Posterior vena cava (tissue), 2 donors: ENCODE data around the gene TTC27. TPM values are rescaled to one million over a fixed set of nuclear protein-coding genes. Genes with fewer than 3 reads are reported as not detected.
"Not testable (repeated sequence)": the region's sequence is repeated elsewhere in the genome, so short reads cannot be mapped to it uniquely, and the experiment has no call there.

Source experiments
- DNase-seq: peaks from one replicate; pipeline ENCODE4 v3.0.0-alpha.2; 2020; ENCODE audit warnings: low spot score
- intact Hi-C, 2 donors: fragments of 100-400 bp; cut with DNase I; formaldehyde crosslinking; loops; one replicate each; pipeline versions ENCODE4 v1.14.1 to v1.14.2; 2022 to 2023
- total RNA-seq, 2 donors: library from RNA; stranded (reverse); fragmentation: NEBNext Ultra II Directional; extraction: Animal tissue kit (Norgen Biotek cat#: 25700); gene quantifications; one replicate each; pipeline ENCODE4 v1.2.1, GENCODE V29; 2021
- donor health status: DM: yes; HTN: yes; CAD: no.
- donor health status: DM: yes; HTN: yes; CAD: no.

Gene TTC27
- total RNA-seq, 2 donors from 2014 or later: 13.6 to 17.3 TPM

- intact Hi-C loops: loop anchor here in 1 of 2 donors (10.0 kb wide), 1 partner anchor 960 kb away; no protein-coding TSS in a partner anchor
- no peak for DNase-seq
These were observed 86.7 kb downstream of the TTC27 start for GRCh38 chr2:32714521-32714920.

- DNase-seq: no peak
- intact Hi-C loops: loop anchor here in 1 of 2 donors (10.0 kb wide), 1 partner anchor 961 kb away; no protein-coding TSS in a partner anchor
These were observed 87.6 kb downstream of the TTC27 start for GRCh38 chr2:32715391-32715841.

GRCh38 chr2:32715981-32716380, 88.1 kb downstream of the TTC27 start:
- intact Hi-C loops: loop anchor here in 1 of 2 donors (10.0 kb wide), 1 partner anchor 961 kb away; no protein-coding TSS in a partner anchor
- no peak for DNase-seq

- DNase-seq: no peak
- intact Hi-C loops: loop anchor here in 1 of 2 donors (10.0 kb wide), 1 partner anchor 962 kb away; no protein-coding TSS in a partner anchor
These were observed 88.7 kb downstream of the TTC27 start for GRCh38 chr2:32716598-32716997.

GRCh38 chr2:32718752-32719151, 90.9 kb downstream of the TTC27 start:
- intact Hi-C loops: loop anchor here in 1 of 2 donors (10.0 kb wide), 1 partner anchor 964 kb away; no protein-coding TSS in a partner anchor
- DNase-seq: no peak

- no peak for DNase-seq
- intact Hi-C loops: loop anchor here in 1 of 2 donors (10.0 kb wide), 1 partner anchor 965 kb away; no protein-coding TSS in a partner anchor
These were observed 91.6 kb downstream of the TTC27 start for GRCh38 chr2:32719430-32719829.

- intact Hi-C loops: loop anchor here in 1 of 2 donors (10.0 kb wide), 1 partner anchor 965 kb away; no protein-coding TSS in a partner anchor
- DNase-seq: no peak
These were observed 92.3 kb downstream of the TTC27 start for GRCh38 chr2:32719933-32720716.

- DNase-seq: no peak
- intact Hi-C loops: no loop called here
These were observed 92.9 kb downstream of the TTC27 start for GRCh38 chr2:32720771-32721170.

GRCh38 chr2:32721376-32721775, 93.5 kb downstream of the TTC27 start:
- no peak for DNase-seq
- intact Hi-C loops: no loop called here

GRCh38 chr2:32723467-32724079, 95.7 kb downstream of the TTC27 start:
- DNase-seq: no peak
- intact Hi-C loops: no loop called here

GRCh38 chr2:32726678-32727077, 98.8 kb downstream of the TTC27 start:
- intact Hi-C loops, DNase-seq: not testable (repeated sequence)

GRCh38 chr2:32727157-32727556, 99.3 kb downstream of the TTC27 start:
- intact Hi-C loops: no loop called here
- DNase-seq: no peak

GRCh38 chr2:32730958-32731357, 103.1 kb downstream of the TTC27 start:
- DNase-seq, intact Hi-C loops: not testable (repeated sequence)

- DNase-seq: no peak
- intact Hi-C loops: no loop called here
These were observed 104.3 kb downstream of the TTC27 start for GRCh38 chr2:32732120-32732519.

- intact Hi-C loops: no loop called here
- no peak for DNase-seq
These were observed 105.1 kb downstream of the TTC27 start for GRCh38 chr2:32732912-32733472.

GRCh38 chr2:32735348-32735747, 107.5 kb downstream of the TTC27 start:
- intact Hi-C loops: no loop called here

GRCh38 chr2:32738939-32739338, 111.1 kb downstream of the TTC27 start:
- DNase-seq: no peak
- intact Hi-C loops: no loop called here

More at GRCh38 chr2:32735348-32735747, 107.5 kb downstream of the TTC27 start:
- DNase-seq: no peak

GRCh38 chr2:32739664-32740063, 111.8 kb downstream of the TTC27 start:
- intact Hi-C loops: no loop called here
- no peak for DNase-seq

GRCh38 chr2:32741575-32741974, 113.7 kb downstream of the TTC27 start:
- DNase-seq: no peak
- intact Hi-C loops: no loop called here

GRCh38 chr2:32742376-32742775, 114.5 kb downstream of the TTC27 start:
- DNase-seq: no peak
- intact Hi-C loops: no loop called here
